GM20431 (cell line): ENCODE results near the gene MIER1.

ENCODE experiments used
- in situ Hi-C: fragments of 300-500 bp; cut with MseI, MboI; formaldehyde crosslinking; loops from one replicate; pipeline ENCODE4 v1.15.0; 2020; ENCODE audit warnings: low sequenced_read_pairs; ENCODE audit not compliant: unreplicated experiment

Gene MIER1

GRCh38 chr1:66985835-66986234, 61.0 kb downstream of the MIER1 start:
- in situ Hi-C loops: no loop called here

GRCh38 chr1:66993076-66993475, 68.3 kb downstream of the MIER1 start:
- in situ Hi-C loops: no loop called here

- in situ Hi-C loops: no loop called here
These were observed 71.4 kb downstream of the MIER1 start for GRCh38 chr1:66996018-66996682.

- in situ Hi-C loops: no loop called here
These were observed 74.2 kb downstream of the MIER1 start for GRCh38 chr1:66998972-66999371.

GRCh38 chr1:66999640-67000400, 75.0 kb downstream of the MIER1 start:
- in situ Hi-C loops: no loop called here

GRCh38 chr1:67001682-67002425, 77.1 kb downstream of the MIER1 start:
- in situ Hi-C loops: no loop called here

GRCh38 chr1:67004176-67004575, 79.4 kb downstream of the MIER1 start:
- in situ Hi-C loops: no loop called here

GRCh38 chr1:67005068-67005467, 80.3 kb downstream of the MIER1 start:
- in situ Hi-C loops: no loop called here

GRCh38 chr1:67009792-67010191, 85.0 kb downstream of the MIER1 start:
- in situ Hi-C loops: no loop called here

- in situ Hi-C loops: no loop called here
These were observed 88.8 kb downstream of the MIER1 start for GRCh38 chr1:67013573-67013972.

GRCh38 chr1:67018574-67018973, 93.8 kb downstream of the MIER1 start:
- in situ Hi-C loops: no loop called here

- in situ Hi-C loops: no loop called here
These were observed 94.3 kb downstream of the MIER1 start for GRCh38 chr1:67019121-67019520.

GRCh38 chr1:67019600-67020136, 94.9 kb downstream of the MIER1 start:
- in situ Hi-C loops: no loop called here

- in situ Hi-C loops: no loop called here
These were observed 95.5 kb downstream of the MIER1 start for GRCh38 chr1:67020304-67020703.

- in situ Hi-C loops: no loop called here
These were observed 96.0 kb downstream of the MIER1 start for GRCh38 chr1:67020765-67021164.

GRCh38 chr1:67029472-67029871, 104.7 kb downstream of the MIER1 start:
- in situ Hi-C loops: no loop called here

GRCh38 chr1:67031121-67031858, 106.5 kb downstream of the MIER1 start:
- in situ Hi-C loops: no loop called here

GRCh38 chr1:67031859-67032247, 107.1 kb downstream of the MIER1 start:
- in situ Hi-C loops: no loop called here
